Smooth muscle cell (in vitro differentiated cells): ENCODE measurements around the gene GOLM1. TPM values are rescaled to one million over a fixed set of nuclear protein-coding genes. Genes with fewer than 3 reads are reported as not detected.

ENCODE experiments used
- DNase-seq: peaks from one replicate; lab custom pipeline; 2025; ENCODE audit not compliant: unreplicated experiment; lab: John Stamatoyannopoulos, UW
- H2AFZ ChIP-seq: fragments of 200-600 bp; sonication (generic); 2 replicates; pipeline ENCODE4 v1.6.0; 2016; ENCODE audit warnings: antibody characterized with exemption, low read depth, mild to moderate bottlenecking
- H3F3A ChIP-seq: fragments of 200-600 bp; sonication (generic); 2 replicates; pipeline ENCODE4 v1.6.0; 2017; ENCODE audit warnings: antibody characterized with exemption, low read depth
- H3K27ac ChIP-seq: fragments of 200-600 bp; sonication (generic); 2 replicates; pipeline ENCODE4 v1.5.1; 2016; ENCODE audit warnings: low read depth, mild to moderate bottlenecking
- H3K27me3 ChIP-seq: fragments of 200-600 bp; sonication (generic); 2 replicates; pipeline ENCODE4 v1.6.1; 2016; ENCODE audit warnings: low read depth, mild to moderate bottlenecking
- H3K36me3 ChIP-seq: fragments of 200-600 bp; sonication (generic); 2 replicates; pipeline ENCODE4 v1.5.1; 2016; ENCODE audit warnings: low read depth
- H3K4me1 ChIP-seq: fragments of 200-600 bp; sonication (generic); 2 replicates; pipeline ENCODE4 v1.5.1; 2016; ENCODE audit warnings: low read depth
- H3K4me2 ChIP-seq: fragments of 200-600 bp; sonication (generic); 2 replicates; pipeline ENCODE4 v1.6.0; 2016; ENCODE audit warnings: mild to moderate bottlenecking
- H3K4me3 ChIP-seq: fragments of 200-600 bp; sonication (generic); 2 replicates; pipeline ENCODE4 v1.5.1; 2016; ENCODE audit warnings: mild to moderate bottlenecking
- H3K79me2 ChIP-seq: fragments of 200-600 bp; sonication (generic); 2 replicates; pipeline ENCODE4 v1.6.0; 2016; ENCODE audit warnings: low read depth, mild to moderate bottlenecking
- H3K9ac ChIP-seq: fragments of 200-600 bp; sonication (generic); 2 replicates; pipeline ENCODE4 v1.6.0; 2016; ENCODE audit warnings: low read depth
- H3K9me3 ChIP-seq: fragments of 200-600 bp; sonication (generic); replicated peaks from 2 replicates; pipeline ENCODE4 v1.5.1; 2016; ENCODE audit warnings: low read depth
- H4K20me1 ChIP-seq: fragments of 200-600 bp; sonication (generic); 2 replicates; pipeline ENCODE4 v1.6.0; 2016; ENCODE audit warnings: low read depth
- WGBS: methylation state at CpG from one replicate; pipeline ENCODE4 v1.1.7; 2016; ENCODE audit warnings: low lambda C conversion rate; 5-methylcytosine and 5-hydroxymethylcytosine counted together
- polyA plus RNA-seq: library from polyadenylated mRNA; unstranded; fragments of >200 nt; fragmentation: Nextera tagmentation; extraction: Ambion mirVana; gene quantifications from 2 replicates; pipeline ENCODE4 v1.2.1, GENCODE V29; 2016
- total RNA-seq: library from RNA; depleted of rRNA; stranded (reverse); fragments of >200 nt; gene quantifications from 2 replicates; pipeline ENCODE4 v1.2.3, GENCODE V29; 2014
- TF ChIP-seq, protein P1 (sequence below): fragments of 200-600 bp; sonication (generic); IDR thresholded peaks from 2 replicates; pipeline ENCODE4 v1.5.1; 2017; ENCODE audit warnings: borderline replicate concordance, mild to moderate bottlenecking, antibody characterized with exemption; ENCODE audit not compliant: insufficient read depth, poor library complexity, severe bottlenecking

The GOLM1 gene
- total and polyA plus RNA-seq, 2 experiments from 2014 or later: 36.2 to 69.2 TPM

DNA sequence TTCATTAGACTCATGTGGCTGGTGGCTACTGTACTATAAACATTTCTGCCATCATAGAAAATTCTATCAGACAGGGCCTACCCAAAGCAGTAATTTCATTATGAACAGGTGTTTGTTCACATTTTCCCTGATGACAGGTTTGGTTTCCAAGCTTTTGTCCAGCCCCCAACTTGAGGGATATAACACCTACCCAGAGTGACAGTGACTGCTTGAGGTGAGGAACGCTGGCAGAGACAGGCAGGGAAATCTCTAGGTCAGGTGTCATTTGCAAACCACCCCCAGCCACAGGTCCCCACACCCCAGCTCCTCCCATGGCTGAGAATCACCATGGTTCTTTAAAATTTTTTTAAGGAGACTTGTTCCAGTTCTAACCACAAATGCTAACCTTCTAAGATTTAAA lies 25.5 kb downstream of the GOLM1 start:
- H3K27me3 ChIP-seq: no peaks in the 10 kb centered on the region
- DNase-seq: no peak
- no peaks in the 10 kb centered on the region for H3K36me3 ChIP-seq
- TF ChIP-seq, protein P1, sequence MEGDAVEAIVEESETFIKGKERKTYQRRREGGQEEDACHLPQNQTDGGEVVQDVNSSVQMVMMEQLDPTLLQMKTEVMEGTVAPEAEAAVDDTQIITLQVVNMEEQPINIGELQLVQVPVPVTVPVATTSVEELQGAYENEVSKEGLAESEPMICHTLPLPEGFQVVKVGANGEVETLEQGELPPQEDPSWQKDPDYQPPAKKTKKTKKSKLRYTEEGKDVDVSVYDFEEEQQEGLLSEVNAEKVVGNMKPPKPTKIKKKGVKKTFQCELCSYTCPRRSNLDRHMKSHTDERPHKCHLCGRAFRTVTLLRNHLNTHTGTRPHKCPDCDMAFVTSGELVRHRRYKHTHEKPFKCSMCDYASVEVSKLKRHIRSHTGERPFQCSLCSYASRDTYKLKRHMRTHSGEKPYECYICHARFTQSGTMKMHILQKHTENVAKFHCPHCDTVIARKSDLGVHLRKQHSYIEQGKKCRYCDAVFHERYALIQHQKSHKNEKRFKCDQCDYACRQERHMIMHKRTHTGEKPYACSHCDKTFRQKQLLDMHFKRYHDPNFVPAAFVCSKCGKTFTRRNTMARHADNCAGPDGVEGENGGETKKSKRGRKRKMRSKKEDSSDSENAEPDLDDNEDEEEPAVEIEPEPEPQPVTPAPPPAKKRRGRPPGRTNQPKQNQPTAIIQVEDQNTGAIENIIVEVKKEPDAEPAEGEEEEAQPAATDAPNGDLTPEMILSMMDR: no peak
- H4K20me1 ChIP-seq: no peaks in the 10 kb centered on the region
- no peak overlapping the region for H3K4me3 ChIP-seq
- no peaks in the 10 kb centered on the region for H3K4me1 ChIP-seq
- no peak overlapping the region for H3K4me2 ChIP-seq
- H3K79me2 ChIP-seq: no peaks in the 10 kb centered on the region
- no peak overlapping the region for H3K27ac ChIP-seq
- H3F3A ChIP-seq: no peaks in the 10 kb centered on the region
- H3K9ac ChIP-seq: no peak overlapping the region
- no peaks in the 10 kb centered on the region for H3K9me3 ChIP-seq
- no peak overlapping the region for H2AFZ ChIP-seq
- 89% methylated on average over 1 of the region's 1 CpG for WGBS

DNA sequence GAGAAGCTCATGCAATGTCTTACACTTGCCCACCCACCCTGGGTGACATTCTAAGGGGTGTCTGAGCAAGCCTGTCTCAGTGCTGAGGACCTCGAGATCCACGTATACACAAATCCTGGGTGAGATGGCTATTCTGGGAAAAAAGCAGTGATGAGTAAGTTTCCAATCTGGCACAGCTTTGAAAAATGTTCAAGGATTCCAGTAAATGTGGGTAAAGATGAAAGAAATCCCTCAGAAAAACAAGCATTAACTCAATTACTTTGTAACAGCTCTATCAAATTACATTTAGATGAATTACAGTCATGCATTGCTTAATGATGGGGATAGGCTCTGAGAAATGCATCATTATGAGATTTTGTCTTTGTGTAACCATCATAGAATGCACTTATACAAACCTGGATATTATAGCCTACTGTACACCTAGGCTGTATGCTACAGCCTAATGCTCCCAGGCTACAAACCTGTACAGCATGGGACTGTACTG lies 26.9 kb downstream of the GOLM1 start:
- no peak overlapping the region for H2AFZ ChIP-seq
- TF ChIP-seq, protein P1: no peak
- no peak for DNase-seq
- no peaks in the 10 kb centered on the region for H3F3A ChIP-seq
- H3K4me2 ChIP-seq: no peak overlapping the region
- H4K20me1 ChIP-seq: peaks cover 5% of the 10 kb centered on the region
- H3K9me3 ChIP-seq: no peaks in the 10 kb centered on the region
- no peak overlapping the region for H3K4me3 ChIP-seq
- no peaks in the 10 kb centered on the region for H3K27me3 ChIP-seq
- H3K79me2 ChIP-seq: no peaks in the 10 kb centered on the region
- 43% methylated on average over 2 of the region's 2 CpGs for WGBS
- peak overlapping the region; percentile 0 for H3K27ac ChIP-seq
- H3K4me1 ChIP-seq: no peaks in the 10 kb centered on the region
- no peaks in the 10 kb centered on the region for H3K36me3 ChIP-seq
- no peak overlapping the region for H3K9ac ChIP-seq

DNA sequence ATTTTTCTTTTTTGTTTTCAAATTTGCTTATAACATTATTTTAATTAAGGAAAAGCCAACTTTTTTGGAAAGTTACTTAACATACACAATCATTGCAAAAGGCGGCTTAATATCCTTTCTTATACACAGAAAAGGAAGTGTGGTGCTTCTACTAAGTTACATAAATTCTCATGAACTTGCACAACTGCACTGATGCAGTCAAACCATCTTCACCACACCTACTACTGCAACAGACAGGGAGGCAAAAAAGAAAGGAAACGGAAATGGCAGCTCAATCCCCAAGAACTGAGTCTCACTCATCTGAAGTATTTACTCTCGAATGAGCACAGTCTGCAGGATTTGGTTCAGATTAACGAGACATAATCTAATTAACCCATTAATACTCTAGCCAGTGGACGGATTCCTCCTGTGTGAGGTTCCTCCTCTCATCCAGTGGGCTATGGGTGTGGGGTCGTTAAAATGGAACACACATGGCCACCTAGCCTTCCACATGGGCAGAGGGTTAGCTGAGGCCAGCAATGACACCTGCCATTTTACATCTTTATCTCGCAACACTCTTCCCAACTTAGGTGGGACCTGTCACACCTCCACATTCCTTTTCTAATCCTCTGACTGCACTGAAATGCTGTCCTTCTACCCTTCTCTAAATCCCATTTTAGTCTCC lies 30.0 kb downstream of the GOLM1 start:
- Histone ChIP-seq H3K27ac (no peak overlapping the region), H3K79me2 (peaks cover 8% of the 10 kb centered on the region), H3K9ac (no peak overlapping the region)

More for the DNA sequence above, 30.0 kb downstream of the GOLM1 start:
- Histone ChIP-seq H4K20me1 (peaks cover 10% of the 10 kb centered on the region), H3K4me2 (no peak overlapping the region), H3K4me3 (no peak overlapping the region), H3K36me3 (no peaks in the 10 kb centered on the region), H2AFZ (no peak overlapping the region), H3K27me3 (no peaks in the 10 kb centered on the region), H3K4me1 (no peaks in the 10 kb centered on the region), H3K9me3 (no peaks in the 10 kb centered on the region), H3F3A (no peaks in the 10 kb centered on the region)
- TF ChIP-seq, protein P1: no peak
- no peak for DNase-seq
- WGBS: 95% methylated on average over 7 of the region's 7 CpGs
